ENCODE data around the gene NUP93.

The NUP93 gene

DNA sequence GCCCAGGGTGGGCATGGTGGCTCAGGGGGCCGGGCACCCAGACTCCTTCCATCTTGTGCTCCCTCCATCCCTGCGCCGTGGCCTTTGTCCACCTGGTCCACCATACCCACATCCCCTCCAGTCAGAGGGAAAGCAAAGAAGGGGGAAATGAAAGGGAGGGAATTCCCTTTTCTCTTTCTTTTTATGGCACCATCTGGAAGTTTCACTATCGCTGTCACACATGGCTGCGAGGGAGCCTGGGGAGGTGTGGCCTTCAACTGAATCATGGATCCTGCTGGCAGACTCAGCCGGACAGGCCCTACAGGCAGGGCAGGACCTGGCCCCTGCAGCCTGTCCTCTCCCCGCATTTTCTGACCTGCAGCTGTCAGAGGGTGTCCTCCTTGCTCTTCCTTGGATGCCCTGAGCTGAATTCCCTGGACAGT is 141.3 kb downstream of the NUP93 start:
- no peak overlapping the region for H3K4me3 ChIP-seq (ENCODE audit: low read depth, low read length)
- DNase-seq (ENCODE audit: low read depth): no peak

GRCh38 chr16:56872863-56873391 is 143.0 kb downstream of the NUP93 start:
- no peak overlapping the region for H3K4me3 ChIP-seq (ENCODE audit: low read depth, low read length)
- no peak for DNase-seq (ENCODE audit: low read depth)
- TF ChIP-seq, protein P1, sequence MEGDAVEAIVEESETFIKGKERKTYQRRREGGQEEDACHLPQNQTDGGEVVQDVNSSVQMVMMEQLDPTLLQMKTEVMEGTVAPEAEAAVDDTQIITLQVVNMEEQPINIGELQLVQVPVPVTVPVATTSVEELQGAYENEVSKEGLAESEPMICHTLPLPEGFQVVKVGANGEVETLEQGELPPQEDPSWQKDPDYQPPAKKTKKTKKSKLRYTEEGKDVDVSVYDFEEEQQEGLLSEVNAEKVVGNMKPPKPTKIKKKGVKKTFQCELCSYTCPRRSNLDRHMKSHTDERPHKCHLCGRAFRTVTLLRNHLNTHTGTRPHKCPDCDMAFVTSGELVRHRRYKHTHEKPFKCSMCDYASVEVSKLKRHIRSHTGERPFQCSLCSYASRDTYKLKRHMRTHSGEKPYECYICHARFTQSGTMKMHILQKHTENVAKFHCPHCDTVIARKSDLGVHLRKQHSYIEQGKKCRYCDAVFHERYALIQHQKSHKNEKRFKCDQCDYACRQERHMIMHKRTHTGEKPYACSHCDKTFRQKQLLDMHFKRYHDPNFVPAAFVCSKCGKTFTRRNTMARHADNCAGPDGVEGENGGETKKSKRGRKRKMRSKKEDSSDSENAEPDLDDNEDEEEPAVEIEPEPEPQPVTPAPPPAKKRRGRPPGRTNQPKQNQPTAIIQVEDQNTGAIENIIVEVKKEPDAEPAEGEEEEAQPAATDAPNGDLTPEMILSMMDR (IDR thresholded peaks at IDR 0.05; ENCODE audit: low read depth, low read length): no peak
- TF ChIP-seq, protein P2, sequence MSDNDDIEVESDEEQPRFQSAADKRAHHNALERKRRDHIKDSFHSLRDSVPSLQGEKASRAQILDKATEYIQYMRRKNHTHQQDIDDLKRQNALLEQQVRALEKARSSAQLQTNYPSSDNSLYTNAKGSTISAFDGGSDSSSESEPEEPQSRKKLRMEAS (IDR thresholded peaks at IDR 0.05; ENCODE audit: low read depth, low read length): no peak
- TF ChIP-seq MYC (IDR thresholded peaks at IDR 0.05; ENCODE audit: low read depth, low read length) (no peak), POLR2A (IDR thresholded peaks at IDR 0.05; ENCODE audit: extremely low read depth, insufficient read length) (no peak)

More for the DNA sequence above, 141.3 kb downstream of the NUP93 start:
- TF ChIP-seq, protein P2 (IDR thresholded peaks at IDR 0.05; ENCODE audit: low read depth, low read length): no peak
- TF ChIP-seq, protein P1 (IDR thresholded peaks at IDR 0.05; ENCODE audit: low read depth, low read length): no peak
- TF ChIP-seq POLR2A (IDR thresholded peaks at IDR 0.05; ENCODE audit: extremely low read depth, insufficient read length) (no peak), MYC (IDR thresholded peaks at IDR 0.05; ENCODE audit: low read depth, low read length) (no peak)

DNA sequence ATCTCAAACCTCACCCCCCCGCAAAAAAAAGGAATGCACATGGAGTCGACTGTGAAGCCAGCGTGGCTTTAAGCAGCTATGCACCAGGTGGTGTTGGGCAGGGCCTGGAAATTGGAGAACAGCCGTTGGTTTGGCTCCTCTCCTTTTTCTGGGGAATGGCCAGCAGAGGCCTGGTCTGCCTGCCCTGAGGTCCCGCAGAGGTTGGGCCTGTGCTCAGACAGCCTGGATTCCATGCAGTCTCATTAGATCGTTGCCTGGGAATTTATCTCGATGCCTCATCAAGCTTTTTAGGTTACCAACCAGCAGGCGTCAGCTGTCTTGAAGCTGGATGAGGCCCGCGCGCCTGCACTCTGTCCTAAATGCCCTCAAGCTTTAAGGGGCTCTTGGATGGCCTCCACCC is 144.9 kb downstream of the NUP93 start:
- no peak overlapping the region for H3K4me3 ChIP-seq (ENCODE audit: low read depth, low read length)
- DNase-seq (ENCODE audit: low read depth): no peak
- TF ChIP-seq MYC (IDR thresholded peaks at IDR 0.05; ENCODE audit: low read depth, low read length): no peak
- TF ChIP-seq, protein P1 (IDR thresholded peaks at IDR 0.05; ENCODE audit: low read depth, low read length): no peak
- no peak for TF ChIP-seq POLR2A (IDR thresholded peaks at IDR 0.05; ENCODE audit: extremely low read depth, insufficient read length)
- TF ChIP-seq, protein P2 (IDR thresholded peaks at IDR 0.05; ENCODE audit: low read depth, low read length): no peak

DNA sequence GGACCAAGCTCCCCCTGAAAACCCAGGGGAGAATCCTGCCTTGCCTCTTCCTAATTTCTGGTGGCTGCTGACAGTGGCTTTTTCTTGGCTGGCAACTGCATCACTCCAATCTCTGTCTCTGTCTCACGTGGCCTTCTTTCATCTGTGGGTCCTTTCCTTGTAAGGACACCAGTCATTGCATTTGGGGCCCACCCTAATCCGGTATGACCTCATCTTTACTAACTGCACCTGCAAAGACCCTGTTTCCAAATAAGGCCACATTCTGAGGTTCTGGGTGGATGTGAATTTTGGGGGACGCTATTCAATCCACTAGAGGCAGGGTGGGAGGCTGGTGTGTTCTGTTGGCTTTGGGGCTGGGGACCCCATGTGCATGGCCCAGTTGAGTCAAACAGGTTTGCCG is 146.1 kb downstream of the NUP93 start:
- TF ChIP-seq, protein P2 (IDR thresholded peaks at IDR 0.05; ENCODE audit: low read depth, low read length): no peak
- TF ChIP-seq, protein P1 (IDR thresholded peaks at IDR 0.05; ENCODE audit: low read depth, low read length): no peak
- TF ChIP-seq MYC (IDR thresholded peaks at IDR 0.05; ENCODE audit: low read depth, low read length): no peak
- TF ChIP-seq POLR2A (IDR thresholded peaks at IDR 0.05; ENCODE audit: extremely low read depth, insufficient read length): no peak
- H3K4me3 ChIP-seq (ENCODE audit: low read depth, low read length): no peak overlapping the region
- no peak for DNase-seq (ENCODE audit: low read depth)

GRCh38 chr16:56877486-56878182 is 147.7 kb downstream of the NUP93 start:
- DNase-seq (ENCODE audit: low read depth): no peak
- TF ChIP-seq POLR2A (IDR thresholded peaks at IDR 0.05; ENCODE audit: extremely low read depth, insufficient read length) (no peak), MYC (IDR thresholded peaks at IDR 0.05; ENCODE audit: low read depth, low read length) (no peak)
- TF ChIP-seq, protein P1 (IDR thresholded peaks at IDR 0.05; ENCODE audit: low read depth, low read length): no peak
- TF ChIP-seq, protein P2 (IDR thresholded peaks at IDR 0.05; ENCODE audit: low read depth, low read length): no peak

More at GRCh38 chr16:56877486-56878182, 147.7 kb downstream of the NUP93 start:
- no peak overlapping the region for H3K4me3 ChIP-seq (ENCODE audit: low read depth, low read length)
